K562 (cell line): ENCODE results near the gene VPS18. TPM values are rescaled to one million over a fixed set of nuclear protein-coding genes. Genes with fewer than 3 reads are reported as not detected.

Experiments used
- ATAC-seq: fragments of 200-7000 bp; cut with Tn5 transposase; 3 replicates; pipeline ENCODE4 v1.9.1; 2020; ENCODE audit warnings: moderate library complexity
- BruUV-seq: library from RNA; stranded (reverse); fragments of 400-500 nt; replicated peaks from 2 replicates; lab custom pipeline; 2021; lab: Mats Ljungman, UMichigan
- CTCF ChIA-PET: fragments of 300-600 bp; formaldehyde crosslinking; extraction: SDS; loops from one replicate; lab custom pipeline; 2021; ENCODE audit warnings: low intra/inter-chr PET ratio; lab: Yijun Ruan, JAX
- POLR2A ChIA-PET: fragments of 300-600, 350-650 bp; sonication (Branson Sonifier 250); formaldehyde crosslinking; extraction: SDS; loops from one replicate; lab custom pipeline; 2021; ENCODE audit warnings: antibody characterized with exemption, inconsistent platforms; lab: Yijun Ruan, JAX
- DNase-seq, 4 experiments: peaks; one replicate each; pipeline versions ENCODE4 v3.0.0 to v3.0.0-alpha.2; 2011 to 2018; ENCODE audit warnings: low spot score in 3 of 4, mixed read lengths in 3 of 4; ENCODE audit errors: extremely low read depth in 1 of 4
- FAIRE-seq: peaks from 2 replicates; lab custom pipeline; 2011; peaks lifted over from hg19 to GRCh38; lab: Jason Lieb, UNC
- H2AFZ ChIP-seq: 2 replicates; pipeline ENCODE4 v1.6.0; 2011; ENCODE audit warnings: low read depth, low read length, control low read depth, inconsistent platforms
- H3K27ac ChIP-seq: fragments of 200-600 bp; 3 replicates; pipeline ENCODE4 v1.8.0; 2011; ENCODE audit warnings: low read depth, mild to moderate bottlenecking, control low read depth, inconsistent platforms, low read length, moderate library complexity, mixed read lengths; ENCODE audit errors: extremely low read depth
- H3K27me3 ChIP-seq, 2 experiments: fragments of 300-600 bp in 1 of 2; 2 replicates in 1 of 2; 3 replicates in 1 of 2; pipeline versions ENCODE4 v1.6.0 to v1.8.0; 2011; ENCODE audit warnings: inconsistent platforms in 2 of 2, low read length in 2 of 2, mild to moderate bottlenecking in 1 of 2, mixed read lengths in 1 of 2, moderate library complexity in 1 of 2; ENCODE audit not compliant: control insufficient read depth in 2 of 2, insufficient read depth in 2 of 2
- H3K36me3 ChIP-seq: fragments of 300-600 bp; 3 replicates; pipeline ENCODE4 v1.8.0; 2011; ENCODE audit warnings: mild to moderate bottlenecking, low read length, inconsistent platforms; ENCODE audit not compliant: control insufficient read depth, insufficient read depth
- H3K4me1 ChIP-seq, 2 experiments: fragments of 200-600 bp in 1 of 2; replicated peaks in 1 of 2; 2 replicates in 1 of 2; 3 replicates in 1 of 2; pipeline versions ENCODE4 v1.5.1 to v1.8.0; 2011; ENCODE audit warnings: inconsistent platforms in 2 of 2, low read length in 2 of 2, mild to moderate bottlenecking in 1 of 2, mixed read lengths in 1 of 2, moderate library complexity in 1 of 2; ENCODE audit not compliant: control insufficient read depth in 2 of 2, insufficient read depth in 2 of 2
- H3K4me2 ChIP-seq: 2 replicates; pipeline ENCODE4 v1.6.1; 2011; ENCODE audit warnings: low read length, control low read depth, inconsistent platforms, mixed read lengths; ENCODE audit not compliant: insufficient read depth
- H3K4me3 ChIP-seq: fragments of 200-600 bp; sonication (generic), shearing (Covaris generic); 2 replicates; pipeline ENCODE4 v1.5.1; 2016; ENCODE audit warnings: control low read depth, inconsistent platforms
- H3K79me2 ChIP-seq: fragments of 200-600 bp; 3 replicates; pipeline ENCODE4 v1.8.0; 2011; ENCODE audit warnings: low read length, inconsistent platforms; ENCODE audit not compliant: control insufficient read depth, insufficient read depth
- H3K9ac ChIP-seq, 2 experiments: 2 replicates each; pipeline versions ENCODE4 v1.6.0 to v1.6.1; 2011; ENCODE audit warnings: low read depth in 2 of 2, low read length in 2 of 2, control low read depth in 1 of 2, inconsistent platforms in 1 of 2, mild to moderate bottlenecking in 1 of 2, mixed read lengths in 1 of 2; ENCODE audit not compliant: insufficient read depth in 1 of 2
- H3K9me1 ChIP-seq: one replicate; pipeline ENCODE4 v1.6.0; 2011; ENCODE audit warnings: inconsistent platforms, mild to moderate bottlenecking, low read length, moderate library complexity; ENCODE audit not compliant: control insufficient read depth, insufficient read depth
- H3K9me3 ChIP-seq: replicated peaks from 2 replicates; pipeline ENCODE4 v1.5.1; 2011; ENCODE audit warnings: low read depth, low read length, inconsistent platforms; ENCODE audit not compliant: control insufficient read depth, insufficient read depth
- H4K20me1 ChIP-seq: replicated peaks from 2 replicates; pipeline ENCODE4 v1.6.1; 2011; ENCODE audit warnings: low read length, inconsistent platforms, mixed read lengths; ENCODE audit not compliant: control insufficient read depth, insufficient read depth
- ADNP ChIP-seq: fragments of 200-800 bp; sonication (Bioruptor generic); IDR thresholded peaks from 2 replicates; pipeline ENCODE4 v1.6.1; 2016; ENCODE audit warnings: missing genetic modification characterization, missing compliant biosample characterization
- CEBPB ChIP-seq: fragments of 450-650 bp; IDR thresholded peaks from 2 replicates; pipeline ENCODE4 v1.6.1; 2016; ENCODE audit warnings: missing genetic modification characterization, missing compliant biosample characterization
- CEBPG ChIP-seq, 3 experiments: fragments of 200-800 bp in 1 of 3; sonication (Bioruptor generic) in 1 of 3; sonication (generic) in 1 of 3; formaldehyde crosslinking in 1 of 3; IDR thresholded peaks in 2 of 3; conservative IDR thresholded peaks in 1 of 3; 2 replicates each; pipeline versions ENCODE4 v1.6.1 to v1.8.0; 2016 to 2022; ENCODE audit warnings: missing compliant biosample characterization in 2 of 3, missing genetic modification characterization in 2 of 3, mild to moderate bottlenecking in 1 of 3, missing genetic modification reagents in 1 of 3
- GATAD2A ChIP-seq: fragments of 450-650 bp; IDR thresholded peaks from 2 replicates; pipeline ENCODE4 v1.6.1; 2017
- HDAC2 ChIP-seq: fragments of 450-650 bp; IDR thresholded peaks from 2 replicates; pipeline ENCODE4 v1.6.1; 2016; ENCODE audit warnings: mild to moderate bottlenecking
- PYGO2 ChIP-seq: fragments of 450-650 bp; IDR thresholded peaks from 2 replicates; pipeline ENCODE4 v1.6.1; 2016; ENCODE audit warnings: mild to moderate bottlenecking, missing genetic modification characterization, moderate library complexity, missing compliant biosample characterization
- RBFOX2 ChIP-seq: fragments of 200-400 bp; formaldehyde crosslinking; IDR thresholded peaks from 2 replicates; pipeline ENCODE4 v1.6.1; 2017; ENCODE audit warnings: low read depth, mild to moderate bottlenecking, low read length, moderate library complexity
- TCF7L2 ChIP-seq: fragments of 150-350 bp; IDR thresholded peaks from 2 replicates; pipeline ENCODE4 v1.6.1; 2016; ENCODE audit warnings: low read depth, mild to moderate bottlenecking, low read length, moderate library complexity
- TFAM ChIP-seq: fragments of 250-450 bp; sonication (Bioruptor Pico); conservative IDR thresholded peaks from 2 replicates; pipeline ENCODE4 v1.5.0; 2021; ENCODE audit warnings: mild to moderate bottlenecking, moderate library complexity
- USF1 ChIP-seq: sonication (generic); formaldehyde crosslinking; IDR thresholded peaks from 2 replicates; pipeline ENCODE4 v1.9.0; 2022; ENCODE audit warnings: mild to moderate bottlenecking, missing genetic modification reagents
- ZC3H11A ChIP-seq: IDR thresholded peaks from 2 replicates; pipeline ENCODE4 v1.6.1; 2012; ENCODE audit warnings: low read depth, low read length, improper control_type of control experiment
- ZFP1 ChIP-seq: fragments of 450-650 bp; formaldehyde crosslinking; IDR thresholded peaks from 2 replicates; pipeline ENCODE4 v1.4.0; 2020; ENCODE audit warnings: mild to moderate bottlenecking, mixed read lengths
- ZHX1 ChIP-seq: fragments of 150-350 bp; conservative IDR thresholded peaks from 2 replicates; pipeline ENCODE4 v1.6.1; 2014; ENCODE audit warnings: low read length
- WGBS: fragments of 100-300 bp; shearing (Covaris generic); methylation state at CpG from one replicate; pipeline ENCODE4 v1.1.6; 2016; ENCODE audit warnings: low coverage, mixed read lengths; ENCODE audit not compliant: insufficient coverage; ENCODE audit errors: missing lambda C conversion rate; 5-methylcytosine and 5-hydroxymethylcytosine counted together
- in situ Hi-C: fragments of 300-500 bp; cut with MboI; formaldehyde crosslinking; loops from 4 replicates; pipeline ENCODE4 v1.15.0; 2018; ENCODE audit warnings: inconsistent platforms, mixed read lengths
- intact Hi-C: fragments of 100-400 bp; cut with micrococcal nuclease; formaldehyde crosslinking; loops from 2 replicates; pipeline ENCODE4 v1.14.2; 2022
- polyA plus RNA-seq, 8 experiments: library from polyadenylated mRNA; depleted of rRNA in 4 of 8; stranded (reverse) in 5 of 8; unstranded in 3 of 8; fragments of >200 nt; fragmentation: Nextera tagmentation in 2 of 8; fragmentation: Illumina TruSeq in 1 of 8; extraction: Ambion mirVana in 2 of 8; extraction: Trizol in 1 of 8; gene quantifications; 2 replicates each; pipeline versions ENCODE4 v1.2.1 to v1.2.3, GENCODE V29; 2011 to 2014; ENCODE audit warnings: inconsistent platforms in 1 of 8, missing spikeins in 1 of 8
- total RNA-seq, 7 experiments: library from RNA; depleted of rRNA in 6 of 7; stranded (reverse); fragments of >200 nt in 6 of 7; fragmentation: Illumina TruSeq in 2 of 7; extraction: Trizol in 2 of 7; gene quantifications; 2 replicates each; pipeline versions ENCODE4 v1.2.1 to v1.2.3, GENCODE V29; 2011 to 2021; ENCODE audit warnings: low replicate concordance in 1 of 7

Gene VPS18
- total and polyA plus RNA-seq, 9 of the 15 experiments (the other 6 are each of a cell fraction or from before 2014, with no cell fraction given) = 0.73 to 19.9 (median 8.5) TPM

- TF ChIP-seq ADNP (tag) (peak; percentile 88), HDAC2 (peak; percentile 83), TCF7L2 (no peak), ZC3H11A (no peak), PYGO2 (tag) (no peak), ZFP1 (no peak)
- TF ChIP-seq, all 486 proteins: peak for 11
Observed at GRCh38 chr15:40901053-40901443, 6.8 kb downstream of the VPS18 start (continued).

GRCh38 chr15:40902605-40903561 lies 8.6 kb downstream of the VPS18 start:
- Histone ChIP-seq H2AFZ (no peak overlapping the region), H3K27ac (no peak overlapping the region), H3K9me3 (no peaks in the 10 kb centered on the region), H3K9ac (peak overlapping the region in 1 of 2 experiments; percentile 54; a peak in 1 of 4 replicates), H3K4me1 (peaks cover 11 to 38% of the 10 kb centered on the region in 2 experiments; a peak in 4 of 5 replicates)
- in situ Hi-C loops = no loop called here
- no peak for FAIRE-seq
- peak; percentile 97 for TF ChIP-seq CEBPB (tag)
- TF ChIP-seq CEBPG (CRISPR knock-in tag; IDR thresholded peaks at IDR 0.05) = peak; percentile 87
- peak; percentile 80 to 85 for TF ChIP-seq CEBPG (tag; conservative IDR thresholded peaks at IDR 0.05 in 1 of 2, IDR thresholded peaks at IDR 0.05 in 1 of 2)
- no peak for TF ChIP-seq TFAM (CRISPR knock-in tag)
- no peak for TF ChIP-seq ZHX1
- TF ChIP-seq USF1 (CRISPR knock-in tag) = peak; percentile 59
- 0 out of 2 replicates have a peak, but pooled peaks have one; percentile 4 for TF ChIP-seq RBFOX2
- no peak for TF ChIP-seq GATAD2A
- TF ChIP-seq, all 486 proteins: peak for 4
- Histone ChIP-seq H3K4me3 (no peak overlapping the region), H3K9me1 (no peaks in the 10 kb centered on the region), H4K20me1 (peaks cover 31% of the 10 kb centered on the region; the same call in 1 of the 2 replicates), H3K36me3 (peaks cover 53% of the 10 kb centered on the region; the same call in 2 of the 3 replicates), H3K4me2 (no peak overlapping the region), H3K79me2 (peaks cover 3% of the 10 kb centered on the region; the same call in 1 of the 3 replicates), H3K27me3 (no peaks in the 10 kb centered on the region)
- ChIA-PET CTCF (interaction anchor here (0.8 to 5.5 kb wide), 4 partner anchors 116 to 1002 kb away, joined by 3 to 74 read pairs (median 33); no protein-coding TSS in a partner anchor), POLR2A (interaction anchor here (0.6 to 2.1 kb wide), 7 partner anchors 17 to 430 kb away, joined by 3 to 7 read pairs (median 3); partner anchors contain the start of genes NUSAP1 and OIP5)
- 85% methylated on average over 23 of the region's 33 CpGs for WGBS
- DNase-seq = no peak
- ATAC-seq = no peak
- intact Hi-C loops = no loop called here
- BruUV-seq = no TSS peak
